Measurements from ENCODE around the gene KCNB1.
A peak's percentile ranks its signal among the peaks of the same experiment; 100 is the strongest.

Gene KCNB1

DNA sequence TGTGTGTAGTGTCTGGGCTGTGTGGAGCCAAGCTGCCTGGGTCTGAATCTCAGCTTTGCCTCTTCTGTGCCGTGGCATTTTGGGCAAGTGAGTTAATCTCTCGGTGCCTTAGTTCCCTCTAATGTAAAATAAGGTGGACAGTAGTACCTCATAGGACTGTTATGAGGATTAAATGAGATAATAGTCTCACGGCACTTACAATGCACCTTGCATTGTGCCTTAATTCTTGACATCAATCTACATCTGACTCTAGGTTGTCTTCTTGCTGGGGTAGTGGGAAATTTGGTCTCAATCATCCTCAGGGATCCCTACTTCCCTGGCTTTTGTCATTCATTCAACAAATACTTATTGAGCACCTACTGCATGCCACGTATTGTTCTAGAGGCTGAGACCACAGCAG, 133.9 kb downstream of the KCNB1 start:
- intact Hi-C loops (cut with DNase I) = no loop called here

DNA sequence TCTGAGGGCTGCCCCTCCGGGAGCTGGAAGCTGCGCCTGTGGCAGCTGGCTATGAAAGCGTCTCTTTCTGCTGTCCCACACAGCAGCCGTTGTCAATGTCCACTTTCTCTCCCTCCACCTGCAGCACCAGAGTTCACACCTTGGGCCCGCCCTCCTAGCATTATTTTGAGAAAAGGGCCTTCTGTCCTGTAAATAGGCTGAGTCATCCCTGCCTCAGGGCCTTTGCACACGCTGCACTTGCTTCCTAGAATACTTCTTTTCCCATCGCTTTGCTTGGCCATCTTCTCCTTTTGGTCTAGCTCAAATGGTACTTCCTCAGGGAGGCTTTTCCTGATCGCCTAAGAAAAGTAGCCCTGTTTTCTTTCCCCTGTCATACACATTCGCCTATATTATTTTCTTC, 135.3 kb downstream of the KCNB1 start:
- no peak for DNase-seq
- intact Hi-C loops (cut with DNase I) = no loop called here

More for the DNA sequence above, 133.9 kb downstream of the KCNB1 start:
- DNase-seq = no peak

DNA sequence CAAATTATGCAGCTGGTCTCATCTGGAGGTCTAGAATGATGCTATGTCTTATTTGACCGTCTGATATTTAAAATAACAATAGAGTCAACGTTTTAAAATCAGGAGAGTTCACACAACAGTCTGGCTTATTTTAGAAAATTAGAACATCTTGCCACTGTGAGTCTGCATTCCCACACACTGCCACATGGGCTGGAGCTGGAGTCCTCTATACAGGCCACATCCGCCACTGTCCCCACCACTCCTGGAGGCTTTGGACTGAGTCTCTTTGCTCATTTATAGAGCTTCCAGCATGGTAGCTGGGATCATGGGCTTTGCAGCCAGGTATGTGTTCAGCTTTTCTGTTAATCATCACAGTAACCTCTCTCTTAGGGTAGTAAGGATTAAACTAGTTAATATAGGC, 135.8 kb downstream of the KCNB1 start:
- intact Hi-C loops (cut with DNase I) = no loop called here

DNA sequence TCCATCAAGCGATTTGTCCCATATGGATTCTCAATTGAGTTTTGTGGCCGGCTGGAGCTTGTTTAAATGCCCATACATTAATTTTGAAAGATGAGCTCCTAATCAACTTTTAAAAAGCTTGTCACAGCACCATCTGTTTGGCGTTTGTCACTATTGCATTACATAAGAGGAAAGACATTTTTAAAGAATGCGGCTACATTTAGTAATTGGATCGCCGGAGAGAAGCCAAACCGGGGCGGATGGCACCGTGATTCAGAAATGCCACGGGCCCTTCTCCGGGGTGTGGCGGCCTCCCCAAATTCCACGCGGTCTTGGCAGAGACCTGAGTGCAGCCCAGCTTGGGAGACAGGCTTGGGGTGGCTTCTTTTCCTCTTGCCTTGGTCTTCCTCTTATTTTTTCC, 136.9 kb downstream of the KCNB1 start:
- intact Hi-C loops (cut with DNase I) = no loop called here

More for the DNA sequence above, 135.8 kb downstream of the KCNB1 start:
- no peak for DNase-seq

DNA sequence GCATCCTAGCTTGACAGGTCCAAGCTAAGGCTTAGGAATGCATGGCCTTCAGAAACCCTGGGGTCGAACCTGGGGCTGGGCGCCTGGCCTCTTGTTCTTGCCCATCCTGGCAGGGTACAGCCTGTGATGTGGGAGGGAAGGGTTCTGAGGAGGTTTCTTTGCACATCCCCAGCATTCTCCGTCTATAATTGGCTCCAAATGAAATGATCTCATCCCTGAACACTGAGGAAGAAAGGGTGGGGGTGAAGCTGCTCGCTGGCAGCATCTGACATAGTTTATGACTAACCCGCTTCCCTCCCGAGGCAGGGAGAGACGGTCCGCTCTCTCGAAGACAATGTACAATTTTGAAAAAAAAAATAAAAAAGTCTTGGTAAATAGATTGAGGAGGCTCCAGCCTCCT, 137.5 kb downstream of the KCNB1 start:
- intact Hi-C loops (cut with DNase I) = no loop called here
- DNase-seq = peak; percentile 26 to 93 (median 66)

More for the DNA sequence above, 136.9 kb downstream of the KCNB1 start:
- peak in 5 of 42 donors; percentile 3 to 48 (median 22) for DNase-seq

DNA sequence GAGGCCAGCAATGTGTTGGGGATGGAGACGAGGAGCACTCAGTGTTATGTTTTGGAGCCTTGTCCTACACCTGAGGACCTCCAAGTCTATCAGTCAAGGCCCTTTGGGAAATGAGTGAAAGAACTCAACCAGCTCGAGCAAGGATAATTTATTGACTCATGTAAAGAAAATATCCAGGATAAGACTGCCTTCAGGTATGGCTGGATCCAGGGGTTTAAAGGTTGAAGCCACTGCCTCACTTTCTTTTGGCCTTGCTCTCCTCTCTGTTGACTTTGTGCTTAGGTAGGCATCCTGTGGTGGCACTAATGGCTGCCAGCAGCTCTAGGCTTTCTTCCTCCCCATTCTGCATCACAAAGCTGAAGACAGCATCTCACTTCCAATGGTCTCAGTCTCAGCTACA, 138.3 kb downstream of the KCNB1 start:
- intact Hi-C loops (cut with DNase I) = no loop called here
- DNase-seq = no peak

DNA sequence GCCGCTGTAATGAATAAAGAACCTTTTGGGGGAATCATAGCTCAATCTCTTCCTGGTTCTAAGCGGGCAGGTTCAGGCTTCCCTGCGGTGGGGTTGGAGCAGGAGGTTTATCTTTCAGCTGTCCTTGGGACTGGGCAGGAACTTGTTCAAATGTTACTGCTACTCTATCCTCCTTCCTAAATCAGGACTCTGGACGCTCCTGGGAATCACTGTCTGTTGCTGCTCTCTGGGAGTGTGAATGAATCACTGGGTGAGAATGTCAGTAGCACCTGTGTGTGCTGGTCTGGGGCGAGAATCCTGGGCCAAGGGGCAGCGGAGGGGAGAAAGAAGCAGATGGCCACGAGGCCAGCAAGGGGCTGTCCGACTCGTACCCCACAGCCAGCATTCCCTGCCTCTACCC, 139.2 kb downstream of the KCNB1 start:
- intact Hi-C loops (cut with DNase I) = no loop called here
- DNase-seq = no peak

DNA sequence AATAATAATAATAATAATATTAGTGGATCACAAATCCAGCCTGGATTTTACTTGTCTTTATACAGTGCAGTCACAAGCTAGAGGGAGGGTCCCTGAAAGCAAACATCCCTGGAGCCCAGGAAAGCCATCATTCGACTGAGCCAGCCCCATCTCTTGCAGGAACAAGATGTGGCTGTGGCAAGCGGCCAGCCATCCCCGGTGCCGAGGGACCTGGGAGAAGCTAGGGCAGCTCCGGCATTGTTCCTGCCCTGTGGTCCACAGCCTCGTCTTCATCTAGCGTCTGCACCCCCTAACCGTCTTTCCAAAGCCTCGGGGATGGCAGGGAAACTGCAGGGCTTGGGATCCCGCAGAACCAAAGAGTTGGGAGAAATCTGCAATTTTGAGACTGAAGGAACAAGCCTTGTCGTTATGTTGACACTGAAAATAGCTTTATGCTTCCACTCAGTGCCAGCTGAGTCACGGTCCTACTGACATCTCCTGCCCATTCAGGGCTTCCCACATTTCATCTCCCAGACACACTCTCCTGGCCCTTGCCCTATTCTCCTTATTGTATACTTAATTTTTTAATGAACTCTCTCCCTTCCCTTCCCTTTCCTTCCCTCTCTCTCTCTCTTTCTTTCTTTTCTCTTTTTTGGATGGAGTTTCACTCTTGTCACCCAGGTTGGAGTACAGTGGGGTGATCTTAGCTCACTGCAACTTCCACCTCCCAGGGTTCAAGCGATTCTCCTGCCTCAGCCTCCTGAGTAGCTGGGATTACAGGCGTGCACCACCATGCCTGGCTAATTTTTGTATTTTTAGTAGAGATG, 142.1 kb downstream of the KCNB1 start:
- intact Hi-C loops (cut with DNase I) = no loop called here
- peak in 2 of 42 donors; percentile 18 to 38 for DNase-seq

DNA sequence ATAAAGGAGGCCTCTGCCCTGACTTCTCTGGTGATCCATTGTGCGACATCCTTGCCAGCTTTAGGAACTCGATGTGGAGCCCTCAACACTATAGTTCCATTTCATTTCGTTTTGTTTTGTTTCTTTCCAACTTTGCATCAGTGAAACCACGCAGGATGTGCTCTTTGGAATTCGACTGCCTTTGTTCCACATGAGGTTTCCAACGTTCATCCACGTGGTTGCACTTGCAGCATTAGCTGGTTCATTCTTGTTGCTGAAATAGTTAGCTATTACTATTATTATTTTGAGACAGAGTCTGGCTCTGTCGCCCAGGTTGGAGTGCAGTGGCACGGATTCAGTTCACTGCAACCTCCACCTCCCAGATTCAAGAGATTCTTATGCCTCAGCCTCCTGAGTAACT, 143.3 kb downstream of the KCNB1 start:
- intact Hi-C loops (cut with DNase I) = loop anchor here (10.0 kb wide), 1 partner anchor 196 kb away; no protein-coding TSS in a partner anchor
- no peak for DNase-seq

DNA sequence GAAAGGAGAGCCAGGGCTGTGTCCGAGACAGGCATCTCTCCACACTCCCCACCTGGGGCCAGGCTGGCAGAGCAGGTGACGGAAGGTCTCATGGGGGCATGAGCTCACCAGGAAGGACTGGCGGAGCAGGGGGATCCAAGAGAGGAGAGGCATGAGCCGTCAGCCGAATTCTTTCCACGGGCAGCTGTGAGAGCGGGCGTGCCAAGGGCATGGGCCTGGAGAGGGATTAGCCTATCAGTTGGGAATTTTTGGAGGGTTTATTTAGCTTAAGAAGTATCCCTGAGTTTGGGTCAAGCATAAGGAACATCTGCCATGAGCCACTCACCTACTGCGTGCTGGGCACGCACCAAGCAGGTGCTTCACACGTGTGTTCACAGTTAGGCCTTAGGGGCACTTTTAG, 144.4 kb downstream of the KCNB1 start:
- no peak for DNase-seq
- intact Hi-C loops (cut with DNase I) = loop anchor here (10.0 kb wide), 1 partner anchor 197 kb away; no protein-coding TSS in a partner anchor

DNA sequence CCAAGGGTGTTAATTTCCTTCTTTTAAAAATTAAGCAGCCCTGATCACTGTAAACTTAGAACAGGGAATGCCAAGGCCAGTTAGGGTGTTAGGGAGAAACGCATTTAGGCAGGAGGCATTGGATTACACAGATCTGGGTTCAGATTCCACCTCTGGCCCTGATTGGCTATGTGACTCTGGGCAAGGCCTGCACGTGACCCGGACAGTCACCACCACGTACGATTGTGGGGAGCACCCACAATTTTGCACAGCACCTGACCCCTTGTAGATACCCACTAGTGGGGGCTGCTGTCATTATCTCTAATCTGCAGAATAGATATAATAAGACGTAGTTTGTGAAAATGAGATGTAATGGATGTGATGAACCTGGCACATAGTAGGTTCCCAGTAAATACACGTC, 145.1 kb downstream of the KCNB1 start:
- DNase-seq = no peak
- intact Hi-C loops (cut with DNase I) = loop anchor here (10.0 kb wide), 1 partner anchor 197 kb away; no protein-coding TSS in a partner anchor

DNA sequence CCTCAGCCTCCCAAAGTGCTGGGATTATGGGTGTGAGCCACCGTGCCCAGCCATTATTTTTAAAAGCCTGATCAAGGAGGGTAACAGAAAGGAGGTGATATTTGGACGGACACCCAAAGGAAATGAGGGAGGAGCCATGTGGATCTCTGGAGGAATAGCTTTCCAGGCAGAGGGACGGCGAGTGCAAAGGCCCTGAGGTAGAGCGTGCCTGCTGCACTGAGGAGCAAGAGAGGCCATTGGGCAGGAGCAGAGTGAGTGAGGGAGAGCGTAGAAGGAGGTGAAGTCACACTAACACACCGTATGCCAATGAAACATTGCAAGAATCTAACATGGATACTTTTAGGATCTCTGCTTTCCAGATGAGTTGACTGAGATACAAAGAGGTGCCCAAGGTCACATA, 145.7 kb downstream of the KCNB1 start:
- intact Hi-C loops (cut with DNase I) = loop anchor here (10.0 kb wide), 1 partner anchor 198 kb away; no protein-coding TSS in a partner anchor
- DNase-seq = no peak

DNA sequence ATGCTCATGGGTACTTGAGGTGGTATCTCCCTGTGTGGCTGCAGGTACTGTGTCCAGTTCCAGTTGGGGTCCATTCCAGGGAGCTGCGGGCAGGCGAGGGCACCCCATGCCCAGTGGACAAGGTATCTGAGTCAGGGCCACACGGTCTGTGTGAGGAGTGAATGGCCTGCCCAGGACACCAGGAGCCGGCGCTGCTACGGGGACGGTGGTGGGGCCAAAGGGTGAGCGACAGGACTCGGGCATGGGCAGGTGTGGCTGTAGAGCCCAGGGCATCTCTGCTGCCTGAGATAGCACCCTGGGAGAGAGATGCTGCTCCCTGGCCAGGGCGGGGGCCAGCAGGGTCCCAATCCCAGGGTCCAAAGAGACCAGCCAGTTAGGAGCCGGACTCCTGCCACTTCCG, 147.0 kb downstream of the KCNB1 start:
- intact Hi-C loops (cut with DNase I) = loop anchor here (10.0 kb wide), 1 partner anchor 199 kb away; no protein-coding TSS in a partner anchor
- no peak for DNase-seq

DNA sequence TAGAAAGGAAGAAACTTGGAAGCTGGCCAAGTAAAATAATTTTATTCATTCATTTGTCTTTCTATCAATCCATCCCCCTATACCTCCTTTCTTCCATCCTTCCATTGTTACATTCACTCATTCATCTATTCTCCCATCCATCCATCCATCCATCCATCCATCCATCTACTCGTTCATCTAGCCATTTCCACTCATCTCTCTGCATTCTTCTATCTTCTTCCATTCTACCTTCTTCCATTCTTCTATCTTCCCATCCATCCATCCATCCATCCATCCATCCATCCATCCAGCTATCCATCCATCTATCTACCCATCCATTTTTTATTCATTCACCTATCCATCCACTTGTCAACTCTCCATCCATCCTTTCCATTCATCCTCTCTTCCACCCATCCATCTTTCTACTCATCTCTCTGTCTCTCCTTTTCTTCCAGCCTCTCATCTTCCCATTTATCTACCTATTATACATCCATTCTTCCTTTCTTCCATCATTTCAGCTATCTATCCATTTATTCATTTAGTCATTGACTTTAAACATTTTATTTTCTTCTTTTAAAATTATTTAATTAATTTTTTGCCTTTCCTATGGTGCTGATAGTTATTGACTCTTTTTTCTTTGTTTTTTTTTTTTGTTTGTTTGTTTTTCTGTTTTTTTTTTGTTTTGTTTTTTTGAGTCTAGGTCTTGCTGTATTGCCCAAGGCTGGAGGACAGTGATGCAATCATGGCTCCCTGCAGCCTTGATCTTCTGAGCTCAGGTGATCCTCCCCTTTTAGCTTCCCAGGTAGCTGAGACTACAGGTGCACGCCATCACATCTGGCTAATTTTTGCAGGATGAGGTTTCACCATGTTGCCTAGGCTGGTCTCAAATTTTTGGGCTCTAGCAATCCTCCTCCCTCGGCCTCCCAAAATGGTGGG, 151.5 kb downstream of the KCNB1 start:
- DNase-seq = no peak
- intact Hi-C loops (cut with DNase I) = loop anchor here (10.0 kb wide), 1 partner anchor 204 kb away; no protein-coding TSS in a partner anchor

DNA sequence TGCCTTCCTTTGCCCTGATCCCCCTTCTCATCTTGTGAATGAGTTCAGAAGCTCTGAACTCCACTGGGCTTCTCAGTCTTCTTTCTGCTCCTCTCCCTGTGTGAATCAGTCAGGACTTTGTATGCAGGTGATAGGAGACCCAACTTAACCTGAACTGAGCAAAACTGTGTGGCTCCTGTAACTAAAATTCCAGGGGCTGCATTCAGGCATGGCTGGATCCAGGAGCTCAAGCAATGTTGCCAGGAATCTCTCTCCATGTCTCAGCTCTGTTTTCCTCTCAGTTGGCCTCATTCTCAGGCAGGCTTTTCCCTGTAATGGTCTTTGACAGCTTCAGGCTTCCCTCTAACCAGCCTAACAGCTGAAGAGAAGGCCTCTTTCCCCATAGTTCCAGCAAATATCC, 153.7 kb downstream of the KCNB1 start:
- intact Hi-C loops (cut with DNase I) = loop anchor here (10.0 kb wide), 1 partner anchor 276 kb away; no protein-coding TSS in a partner anchor
- DNase-seq = no peak

DNA sequence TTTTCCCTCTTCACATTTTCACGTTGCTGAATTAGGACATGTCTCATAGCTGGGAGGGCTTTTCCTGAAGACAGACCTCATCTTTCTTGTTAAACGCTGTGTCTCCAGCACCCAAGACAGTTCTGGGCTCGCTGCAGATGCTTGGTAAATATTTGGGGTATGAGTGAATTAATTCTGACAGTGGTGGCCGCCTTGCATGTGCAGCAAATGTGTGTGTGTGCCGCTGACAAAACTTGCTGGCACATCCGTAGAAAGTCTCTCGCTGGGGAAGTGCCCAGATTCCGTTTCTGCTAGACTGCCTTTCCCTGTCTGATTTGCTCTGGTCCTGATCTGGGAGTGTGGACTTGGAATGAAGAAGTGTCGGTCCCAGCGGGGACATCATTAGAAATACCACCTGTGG, 156.4 kb downstream of the KCNB1 start:
- intact Hi-C loops (cut with DNase I) = loop anchor here (10.0 kb wide), 1 partner anchor 279 kb away; no protein-coding TSS in a partner anchor
- DNase-seq = peak in 1 of 42 donors; percentile 37

DNA sequence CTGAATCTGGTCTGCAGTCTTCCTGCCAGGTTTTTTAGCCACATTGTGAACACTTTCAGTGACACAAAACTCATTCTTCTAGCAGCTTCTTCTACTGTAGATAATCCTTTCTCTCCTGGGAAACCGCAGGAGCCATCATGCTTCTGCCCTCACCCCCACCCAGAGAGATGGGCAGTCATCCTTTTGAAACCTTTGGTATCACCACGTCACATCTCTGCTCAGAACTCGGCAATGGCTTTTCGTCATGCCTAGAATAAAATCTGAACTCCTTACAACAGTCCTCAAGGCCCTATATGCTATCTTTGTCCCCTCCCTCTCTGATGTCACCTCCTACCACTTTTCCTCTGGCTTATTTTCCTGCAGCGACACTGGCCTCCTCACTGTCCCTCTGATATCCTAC, 158.2 kb downstream of the KCNB1 start:
- no peak for DNase-seq
- intact Hi-C loops (cut with DNase I) = loop anchor here (10.0 kb wide), 1 partner anchor 280 kb away; no protein-coding TSS in a partner anchor

DNA sequence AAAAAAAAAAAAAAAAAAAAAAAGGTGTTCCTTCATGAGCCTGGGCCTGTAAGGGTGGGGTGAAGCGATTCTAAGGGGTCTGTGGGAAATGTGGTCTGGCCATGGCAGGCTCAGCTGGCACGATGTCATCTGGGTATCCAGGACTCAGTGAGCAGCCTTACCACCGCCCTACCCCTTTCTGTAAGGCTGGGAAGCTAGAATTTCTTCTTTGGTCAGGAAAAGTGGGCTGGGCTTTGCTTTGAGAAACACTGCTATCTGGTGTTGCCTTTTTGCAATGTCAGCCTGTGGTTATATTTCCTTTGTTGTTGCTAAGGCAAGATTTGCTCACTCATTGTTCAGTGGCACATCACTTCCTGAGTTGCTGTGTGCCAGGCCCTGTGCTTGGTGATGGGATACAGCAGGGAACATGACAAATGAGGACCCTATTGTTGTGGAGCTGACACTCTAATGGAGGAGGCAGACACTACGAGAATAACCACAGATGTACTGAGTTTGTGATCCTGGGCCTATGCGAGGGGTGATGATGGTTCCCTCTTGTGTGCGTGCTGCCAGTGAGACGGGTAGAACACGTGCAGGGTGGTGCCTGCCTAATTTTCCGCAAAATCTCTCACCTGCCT, 158.7 kb downstream of the KCNB1 start:
- intact Hi-C loops (cut with DNase I) = loop anchor here (10.0 kb wide), 1 partner anchor 281 kb away; no protein-coding TSS in a partner anchor
- DNase-seq = peak in 2 of 42 donors; percentile 30 to 36

DNA sequence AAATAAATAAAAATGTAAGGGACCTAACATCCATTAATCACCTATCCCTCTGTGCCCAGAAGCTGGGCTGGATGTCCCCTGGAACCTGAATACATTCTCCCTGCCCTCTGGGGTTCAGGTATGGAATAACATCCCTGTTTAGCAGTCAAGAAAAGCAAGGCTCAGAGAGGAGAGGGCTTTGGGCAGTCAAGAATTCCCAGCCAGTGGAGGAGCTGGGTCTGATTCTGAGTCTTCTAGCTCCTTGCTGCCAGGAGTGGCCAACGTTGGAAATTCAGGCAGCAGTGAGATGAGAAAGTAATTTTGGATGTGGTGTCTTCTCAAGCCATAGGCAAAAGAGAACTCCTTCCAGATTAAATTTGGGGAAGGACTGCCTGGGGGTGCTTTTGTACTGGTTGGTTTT, 162.0 kb downstream of the KCNB1 start:
- intact Hi-C loops (cut with DNase I) = loop anchor here (10.0 kb wide), 1 partner anchor 284 kb away; no protein-coding TSS in a partner anchor
- DNase-seq = peak in 8 of 42 donors; percentile 8 to 54 (median 32)

Data from head of caudate nucleus (tissue), 42 donors.